H1 (cell line): ENCODE data around the gene CACNA2D1. TPM values are rescaled to one million over a fixed set of nuclear protein-coding genes. Genes with fewer than 3 reads are reported as not detected.

Experiments used
- CHD2 ChIP-seq: IDR thresholded peaks from 2 replicates; pipeline ENCODE4 v1.6.1; 2012; ENCODE audit warnings: low read length, improper control_type of control experiment
- NANOG ChIP-seq: IDR thresholded peaks from 2 replicates; pipeline ENCODE4 v1.6.1; 2011; ENCODE audit warnings: low read length, low read depth, mild to moderate bottlenecking, inconsistent platforms; ENCODE audit not compliant: insufficient read depth, poor library complexity, severe bottlenecking
- POLR2A ChIP-seq, 2 experiments: IDR thresholded peaks; 1 replicate in 1 of 2; 2 replicates in 1 of 2; pipeline ENCODE4 v1.6.1; 2011; ENCODE audit warnings: low read depth in 2 of 2, low read length in 2 of 2, mild to moderate bottlenecking in 2 of 2; ENCODE audit errors: control extremely low read depth in 1 of 2
- RBBP5 ChIP-seq: IDR thresholded peaks from 2 replicates; pipeline ENCODE4 v1.7.1; 2012; ENCODE audit warnings: low read depth, mild to moderate bottlenecking, inconsistent platforms, low read length, moderate library complexity, borderline replicate concordance
- SIRT6 ChIP-seq: IDR thresholded peaks from one replicate; pipeline ENCODE4 v1.7.1; 2012; ENCODE audit warnings: low read length, inconsistent platforms
- TAF1 ChIP-seq: IDR thresholded peaks from 2 replicates; pipeline ENCODE4 v1.6.1; 2011; ENCODE audit warnings: mild to moderate bottlenecking, low read depth, low read length
- ZNF274 ChIP-seq: IDR thresholded peaks from 2 replicates; pipeline ENCODE4 v1.7.0; 2012; ENCODE audit warnings: low read length, borderline replicate concordance; ENCODE audit errors: extremely low read depth
- polyA plus RNA-seq, 7 experiments: library from polyadenylated mRNA; depleted of rRNA in 3 of 7; stranded (reverse) in 5 of 7; unstranded in 2 of 7; fragments of >200 nt in 5 of 7; fragments of 200-250 nt in 2 of 7; gene quantifications; 1 replicate in 5 of 7; 2 replicates in 1 of 7; 4 replicates in 1 of 7; pipeline versions ENCODE4 v1.2.1 to v1.2.3, GENCODE V29; 2011 to 2013; ENCODE audit warnings: missing spikeins in 2 of 7, mixed read lengths in 2 of 7
- total RNA-seq: library from RNA; stranded (reverse); fragmentation: NEBNext Ultra II Directional; extraction: Animal tissue kit (Norgen Biotek cat#: 25700); gene quantifications from 2 replicates; pipeline ENCODE4 v1.2.1, GENCODE V29; 2021

The CACNA2D1 gene
- total and polyA plus RNA-seq, 2 of the 8 experiments (the other 6 are each of a cell fraction or from before 2014, with no cell fraction given) = 4.3 to 27.3 TPM

GRCh38 chr7:82098414-82098813 lies 345.2 kb downstream of the CACNA2D1 start (continued):
- TF ChIP-seq NANOG (no peak), CHD2 (no peak), RBBP5 (no peak), POLR2A (IDR thresholded peaks at IDR 0.05; ENCODE audit: control extremely low read depth in 1 of 2, low read depth in 2 of 2, low read length in 2 of 2) (no peak), SIRT6 (no peak), TAF1 (no peak), ZNF274 (no peak)
